Lung (tissue), 12 donors: ENCODE measurements around the gene RRAGB. TPM values are rescaled to one million over a fixed set of nuclear protein-coding genes. Genes with fewer than 3 reads are reported as not detected.
"Not testable (repeated sequence)": the region's sequence is repeated elsewhere in the genome, so short reads cannot be mapped to it uniquely, and the experiment has no call there.

Source experiments
- ATAC-seq: fragments of 200-7000 bp; cut with Tn5 transposase; one replicate; pipeline ENCODE4 v1.9.1; 2020; ENCODE audit warnings: moderate number of reproducible peaks; ENCODE audit not compliant: insufficient read depth, low FRiP score
- DNase-seq, 3 donors: peaks; one replicate each; pipeline ENCODE4 v3.0.0-alpha.2; 2013 to 2017
- H3K27ac ChIP-seq, 2 donors: one replicate each; pipeline ENCODE4 v1.5.1; 2013; ENCODE audit warnings: mild to moderate bottlenecking in 2 of 2, moderate library complexity in 2 of 2, control low read depth in 1 of 2, inconsistent platforms in 1 of 2, low read depth in 1 of 2, low read length in 1 of 2
- H3K27me3 ChIP-seq, 3 donors: one replicate each; pipeline ENCODE4 v1.5.1; 2013; ENCODE audit warnings: low read length in 2 of 3; ENCODE audit not compliant: control insufficient read depth in 3 of 3, insufficient read depth in 3 of 3
- H3K36me3 ChIP-seq, 4 donors: one replicate each; pipeline ENCODE4 v1.5.1; 2013; ENCODE audit warnings: low read length in 4 of 4, mild to moderate bottlenecking in 1 of 4, moderate library complexity in 1 of 4; ENCODE audit not compliant: control insufficient read depth in 4 of 4, insufficient read depth in 4 of 4
- H3K4me1 ChIP-seq, 5 donors: one replicate each; pipeline ENCODE4 v1.5.1; 2013; ENCODE audit warnings: low read length in 5 of 5, mild to moderate bottlenecking in 2 of 5, moderate library complexity in 1 of 5; ENCODE audit not compliant: control insufficient read depth in 5 of 5, insufficient read depth in 5 of 5
- H3K4me3 ChIP-seq: one replicate; pipeline ENCODE4 v1.5.1; 2013; ENCODE audit warnings: mild to moderate bottlenecking, control low read depth, moderate library complexity
- H3K9ac ChIP-seq, 2 donors: one replicate each; pipeline ENCODE4 v1.5.1; 2013; ENCODE audit warnings: low read length in 2 of 2, control low read depth in 1 of 2; ENCODE audit not compliant: insufficient read depth in 1 of 2
- H3K9me3 ChIP-seq, 4 donors: one replicate each; pipeline ENCODE4 v1.5.1; 2013; ENCODE audit warnings: low read length in 3 of 4, mild to moderate bottlenecking in 1 of 4, moderate library complexity in 1 of 4; ENCODE audit not compliant: control insufficient read depth in 4 of 4, insufficient read depth in 3 of 4
- WGBS, 2 donors: extraction: QIAGEN DNeasy Blood & Tissue Kit; methylation state at CpG; one replicate each; pipeline ENCODE4 v1.1.7; 2013; 5-methylcytosine and 5-hydroxymethylcytosine counted together
- polyA plus RNA-seq, 2 donors: library from polyadenylated mRNA; stranded (reverse); fragments of 200-250 nt; gene quantifications; one replicate each; pipeline ENCODE4 v1.2.1, GENCODE V29; 2013
- total RNA-seq, 2 donors: library from RNA; depleted of rRNA in 1 of 2; stranded (reverse); fragments of >200 nt in 1 of 2; gene quantifications; one replicate each; pipeline ENCODE4 v1.2.1, GENCODE V29; 2014 to 2021
- TF ChIP-seq, protein P1 (sequence below): IDR thresholded peaks from 2 replicates; pipeline ENCODE4 v1.5.1; 2012; ENCODE audit warnings: mild to moderate bottlenecking; ENCODE audit errors: control extremely low read depth, extremely low read depth
- donor health status: control.
- donor health status: control.
- donor health status: Bipolar disorder and iron deficiency.
- donor health status: healthy.
- donor health status: DM: yes; HTN: yes; CAD: no.

The RRAGB gene
- total and polyA plus RNA-seq, 4 donors = 13.0 to 44.9 (median 16.2) TPM

DNA sequence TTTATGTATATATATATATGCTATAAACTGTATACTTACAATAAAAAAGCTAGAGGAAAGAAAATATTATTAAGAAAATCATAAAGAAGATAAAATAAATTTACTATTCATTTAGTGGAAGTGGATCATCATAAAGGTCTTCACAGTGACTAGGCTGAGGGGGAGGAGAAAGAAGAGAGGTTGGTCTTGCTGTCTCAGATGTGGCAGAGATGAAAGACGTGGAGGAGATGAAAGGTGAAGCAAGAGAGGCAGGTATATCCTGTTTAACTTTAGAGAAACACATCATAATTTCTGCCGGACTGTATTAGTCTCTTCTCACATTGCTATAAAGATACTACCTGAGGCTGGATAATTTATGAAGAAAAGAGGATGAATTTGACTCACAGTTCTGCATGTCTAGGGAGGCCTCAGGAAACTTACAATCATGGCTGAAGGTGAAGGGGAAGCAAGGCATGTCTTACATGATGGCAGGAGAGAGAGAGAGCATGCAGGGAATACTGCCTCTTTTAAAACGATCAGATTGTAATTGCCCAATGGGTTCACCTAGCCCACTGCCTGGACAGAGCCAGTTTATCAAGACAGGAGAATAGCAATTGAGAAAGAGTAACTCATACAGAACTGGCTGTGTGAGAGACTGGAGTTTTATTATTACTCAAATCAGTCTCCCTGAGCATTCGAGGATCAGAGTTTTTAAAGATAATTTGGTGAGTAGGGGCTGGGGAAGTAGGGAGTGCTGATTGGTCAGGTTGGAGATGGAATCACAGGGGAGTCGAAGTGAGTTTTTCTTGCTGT is 22.1 kb upstream of the RRAGB start:
- Histone ChIP-seq H3K9me3 (peaks cover 0 to 6% (median 0%) of the 10 kb centered on the region in 4 donors), H3K27ac (no peak overlapping the region), H3K36me3 (no peaks in the 10 kb centered on the region), H3K9ac (no peak overlapping the region), H3K27me3 (no peaks in the 10 kb centered on the region), H3K4me3 (no peak overlapping the region), H3K4me1 (no peaks in the 10 kb centered on the region)
- TF ChIP-seq, protein P1, sequence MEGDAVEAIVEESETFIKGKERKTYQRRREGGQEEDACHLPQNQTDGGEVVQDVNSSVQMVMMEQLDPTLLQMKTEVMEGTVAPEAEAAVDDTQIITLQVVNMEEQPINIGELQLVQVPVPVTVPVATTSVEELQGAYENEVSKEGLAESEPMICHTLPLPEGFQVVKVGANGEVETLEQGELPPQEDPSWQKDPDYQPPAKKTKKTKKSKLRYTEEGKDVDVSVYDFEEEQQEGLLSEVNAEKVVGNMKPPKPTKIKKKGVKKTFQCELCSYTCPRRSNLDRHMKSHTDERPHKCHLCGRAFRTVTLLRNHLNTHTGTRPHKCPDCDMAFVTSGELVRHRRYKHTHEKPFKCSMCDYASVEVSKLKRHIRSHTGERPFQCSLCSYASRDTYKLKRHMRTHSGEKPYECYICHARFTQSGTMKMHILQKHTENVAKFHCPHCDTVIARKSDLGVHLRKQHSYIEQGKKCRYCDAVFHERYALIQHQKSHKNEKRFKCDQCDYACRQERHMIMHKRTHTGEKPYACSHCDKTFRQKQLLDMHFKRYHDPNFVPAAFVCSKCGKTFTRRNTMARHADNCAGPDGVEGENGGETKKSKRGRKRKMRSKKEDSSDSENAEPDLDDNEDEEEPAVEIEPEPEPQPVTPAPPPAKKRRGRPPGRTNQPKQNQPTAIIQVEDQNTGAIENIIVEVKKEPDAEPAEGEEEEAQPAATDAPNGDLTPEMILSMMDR = no peak
- no peak for ATAC-seq
- no peak for DNase-seq
- 66 to 81% methylated on average over 5 of the region's 5 CpGs for WGBS, 2 donors

DNA sequence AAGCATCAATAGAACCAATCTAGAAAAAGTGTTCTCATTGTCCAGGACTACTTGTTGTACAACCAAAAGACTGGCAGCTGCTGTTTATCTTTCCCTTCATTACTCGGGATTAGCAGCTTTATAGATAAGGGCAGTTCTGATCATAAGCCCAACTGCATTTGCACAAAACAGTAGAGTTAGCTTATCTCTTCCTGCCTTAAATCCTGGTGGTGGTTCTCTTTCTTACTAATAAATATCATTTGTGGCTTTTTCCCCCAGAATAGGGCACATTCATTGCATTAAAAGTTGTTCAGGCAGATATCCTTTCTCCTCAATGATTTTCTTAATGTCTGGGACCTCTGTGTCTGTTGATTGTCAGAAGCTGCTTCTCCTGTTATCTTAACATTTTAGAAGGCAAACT is 20.2 kb upstream of the RRAGB start:
- no peak overlapping the region for H3K27ac ChIP-seq
- H3K27me3 ChIP-seq = no peaks in the 10 kb centered on the region
- no peaks in the 10 kb centered on the region for H3K36me3 ChIP-seq
- TF ChIP-seq, protein P1 = no peak
- H3K9me3 ChIP-seq = peaks cover 0 to 4% (median 2%) of the 10 kb centered on the region in 4 donors
- H3K9ac ChIP-seq = no peak overlapping the region
- no peak overlapping the region for H3K4me3 ChIP-seq
- H3K4me1 ChIP-seq = no peaks in the 10 kb centered on the region
- DNase-seq = no peak
- ATAC-seq = no peak
- 35 to 40% methylated on average over 1 of the region's 1 CpG for WGBS, 2 donors

DNA sequence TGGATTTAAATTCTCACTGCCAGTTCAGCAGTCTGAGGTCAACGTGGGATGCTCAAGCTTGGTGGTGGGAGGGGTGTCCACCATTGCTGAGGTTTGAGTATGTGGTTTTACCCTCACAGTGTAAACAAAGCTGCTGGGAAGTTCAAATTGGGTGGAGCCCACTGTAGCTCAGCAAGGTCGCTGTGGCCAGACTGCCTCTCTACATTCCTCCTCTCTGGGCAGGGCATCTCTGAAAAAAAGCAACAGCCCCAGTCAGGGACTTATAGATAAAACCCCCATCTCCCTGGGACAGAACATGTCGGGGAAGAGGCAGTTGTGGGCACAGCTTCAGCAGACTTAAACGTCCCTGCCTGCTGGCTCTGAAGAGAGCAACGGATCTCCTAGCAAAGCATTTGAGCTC is 14.9 kb upstream of the RRAGB start:
- H3K4me3 ChIP-seq = no peak overlapping the region
- TF ChIP-seq, protein P1 = no peak
- H3K9ac ChIP-seq = no peak overlapping the region
- ATAC-seq (no peak), DNase-seq (no peak)
- H3K27ac ChIP-seq = no peak overlapping the region
- no peaks in the 10 kb centered on the region for H3K36me3 ChIP-seq
- H3K9me3 ChIP-seq = peaks cover 0 to 8% (median 2%) of the 10 kb centered on the region in 4 donors
- 49 to 65% methylated on average over 5 of the region's 5 CpGs for WGBS, 2 donors
- no peaks in the 10 kb centered on the region for H3K4me1 ChIP-seq
- H3K27me3 ChIP-seq = no peaks in the 10 kb centered on the region

DNA sequence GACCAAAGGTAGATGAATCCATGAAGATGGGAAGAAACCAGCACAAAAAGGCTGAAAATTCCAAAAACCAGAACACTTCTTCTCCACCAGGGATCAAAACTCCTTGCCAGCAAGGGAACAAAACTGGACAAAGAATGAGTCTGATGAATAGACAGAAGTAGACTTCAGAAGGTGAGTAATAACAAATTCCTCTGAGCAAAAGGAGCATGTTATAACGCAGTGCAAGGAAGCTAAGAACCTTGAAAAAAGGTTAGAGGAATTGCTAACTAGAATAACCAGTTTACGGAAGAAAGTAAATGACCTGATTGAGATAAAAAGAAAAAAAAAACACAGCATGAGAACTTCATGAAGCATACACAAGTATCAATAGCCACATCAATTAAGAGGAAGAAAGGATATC is 14.1 kb upstream of the RRAGB start:
- DNase-seq, H3K36me3 ChIP-seq, H3K9ac ChIP-seq, H3K27me3 ChIP-seq, H3K4me1 ChIP-seq, H3K4me3 ChIP-seq, ATAC-seq, H3K27ac ChIP-seq, H3K9me3 ChIP-seq: not testable (repeated sequence)
- 65 to 84% methylated on average over 2 of the region's 2 CpGs for WGBS, 2 donors

DNA sequence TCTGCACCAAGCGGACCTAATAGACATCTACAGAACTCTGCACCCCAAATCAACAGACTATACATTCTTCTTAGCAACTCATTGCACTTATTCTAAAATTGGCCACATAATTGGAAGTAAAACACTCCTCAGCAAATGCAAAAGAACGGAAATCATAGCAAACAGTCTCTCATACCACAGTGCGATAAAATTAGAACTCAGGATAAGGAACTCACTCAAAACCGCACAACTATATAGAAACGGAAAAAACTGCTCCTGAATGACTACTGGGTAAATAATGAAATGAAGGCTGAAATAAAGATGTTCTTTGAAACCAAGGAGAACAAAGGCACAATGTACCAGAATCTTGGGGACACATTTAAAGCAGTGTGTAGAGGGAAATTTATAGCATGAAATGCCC is 12.5 kb upstream of the RRAGB start:
- H3K27ac ChIP-seq, DNase-seq, H3K9me3 ChIP-seq, H3K27me3 ChIP-seq, H3K4me3 ChIP-seq, H3K36me3 ChIP-seq, ATAC-seq, H3K9ac ChIP-seq, H3K4me1 ChIP-seq: not testable (repeated sequence)
- WGBS, 2 donors = 57 to 66% methylated on average over 5 of the region's 5 CpGs
